AG09309 (cell line): ENCODE data around the gene NFIX.

ENCODE experiments used
- DNase-seq: peaks from one replicate; pipeline ENCODE4 v3.0.0-alpha.2; 2010; ENCODE audit warnings: low read depth
- H3K4me3 ChIP-seq: 2 replicates; pipeline ENCODE4 v1.5.1; 2011; ENCODE audit warnings: mild to moderate bottlenecking, low read depth, low read length, moderate library complexity; ENCODE audit not compliant: control insufficient read depth
- TF ChIP-seq, protein P1 (sequence below): IDR thresholded peaks from 2 replicates; pipeline ENCODE4 v1.5.1; 2011; ENCODE audit warnings: mild to moderate bottlenecking, low read depth, low read length, inconsistent platforms; ENCODE audit not compliant: insufficient read depth, control insufficient read depth; ENCODE audit errors: missing control alignments

NFIX gene

DNA sequence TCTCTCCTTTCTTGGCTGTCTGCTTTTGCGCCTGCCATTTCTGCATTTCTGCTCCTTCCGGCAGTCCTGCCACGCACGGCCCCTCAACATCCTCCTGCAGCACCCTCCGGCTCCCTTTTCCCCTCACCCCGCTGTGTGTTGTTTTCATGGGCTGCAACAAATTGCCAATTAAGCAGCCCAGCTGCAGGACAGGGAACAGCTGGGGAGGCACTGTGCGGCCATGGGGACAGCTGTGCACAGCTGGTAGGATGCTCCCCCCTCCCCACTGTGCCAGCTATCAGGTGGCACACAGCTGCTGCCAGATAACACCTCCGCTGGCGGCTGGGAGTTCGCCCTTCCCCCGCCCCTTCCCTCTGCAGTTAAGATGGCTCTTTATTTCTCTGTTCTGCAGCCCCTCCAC lies 82.0 kb downstream of the NFIX start:
- TF ChIP-seq, protein P1, sequence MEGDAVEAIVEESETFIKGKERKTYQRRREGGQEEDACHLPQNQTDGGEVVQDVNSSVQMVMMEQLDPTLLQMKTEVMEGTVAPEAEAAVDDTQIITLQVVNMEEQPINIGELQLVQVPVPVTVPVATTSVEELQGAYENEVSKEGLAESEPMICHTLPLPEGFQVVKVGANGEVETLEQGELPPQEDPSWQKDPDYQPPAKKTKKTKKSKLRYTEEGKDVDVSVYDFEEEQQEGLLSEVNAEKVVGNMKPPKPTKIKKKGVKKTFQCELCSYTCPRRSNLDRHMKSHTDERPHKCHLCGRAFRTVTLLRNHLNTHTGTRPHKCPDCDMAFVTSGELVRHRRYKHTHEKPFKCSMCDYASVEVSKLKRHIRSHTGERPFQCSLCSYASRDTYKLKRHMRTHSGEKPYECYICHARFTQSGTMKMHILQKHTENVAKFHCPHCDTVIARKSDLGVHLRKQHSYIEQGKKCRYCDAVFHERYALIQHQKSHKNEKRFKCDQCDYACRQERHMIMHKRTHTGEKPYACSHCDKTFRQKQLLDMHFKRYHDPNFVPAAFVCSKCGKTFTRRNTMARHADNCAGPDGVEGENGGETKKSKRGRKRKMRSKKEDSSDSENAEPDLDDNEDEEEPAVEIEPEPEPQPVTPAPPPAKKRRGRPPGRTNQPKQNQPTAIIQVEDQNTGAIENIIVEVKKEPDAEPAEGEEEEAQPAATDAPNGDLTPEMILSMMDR, result no peak
- H3K4me3 ChIP-seq, result no peak overlapping the region
- no peak for DNase-seq

DNA sequence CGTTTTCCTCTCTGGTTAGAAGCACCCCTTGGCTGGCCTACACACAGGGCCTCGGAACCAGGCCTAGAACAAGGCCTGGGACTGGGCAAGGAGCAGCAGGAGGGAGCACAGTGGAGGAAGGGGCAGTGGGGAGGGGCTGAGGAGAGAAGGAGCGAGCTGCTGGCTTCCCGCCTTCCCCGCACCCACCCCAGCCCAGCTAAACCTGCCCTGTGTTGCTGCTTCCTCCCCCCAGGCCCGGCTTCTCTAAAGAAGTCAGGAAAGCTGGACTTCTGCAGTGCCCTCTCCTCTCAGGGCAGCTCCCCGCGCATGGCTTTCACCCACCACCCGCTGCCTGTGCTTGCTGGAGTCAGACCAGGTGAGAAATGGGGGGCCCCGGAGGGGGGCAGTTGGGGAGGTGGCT lies 83.1 kb downstream of the NFIX start:
- TF ChIP-seq, protein P1, result no peak
- DNase-seq, result no peak
- no peak overlapping the region for H3K4me3 ChIP-seq

DNA sequence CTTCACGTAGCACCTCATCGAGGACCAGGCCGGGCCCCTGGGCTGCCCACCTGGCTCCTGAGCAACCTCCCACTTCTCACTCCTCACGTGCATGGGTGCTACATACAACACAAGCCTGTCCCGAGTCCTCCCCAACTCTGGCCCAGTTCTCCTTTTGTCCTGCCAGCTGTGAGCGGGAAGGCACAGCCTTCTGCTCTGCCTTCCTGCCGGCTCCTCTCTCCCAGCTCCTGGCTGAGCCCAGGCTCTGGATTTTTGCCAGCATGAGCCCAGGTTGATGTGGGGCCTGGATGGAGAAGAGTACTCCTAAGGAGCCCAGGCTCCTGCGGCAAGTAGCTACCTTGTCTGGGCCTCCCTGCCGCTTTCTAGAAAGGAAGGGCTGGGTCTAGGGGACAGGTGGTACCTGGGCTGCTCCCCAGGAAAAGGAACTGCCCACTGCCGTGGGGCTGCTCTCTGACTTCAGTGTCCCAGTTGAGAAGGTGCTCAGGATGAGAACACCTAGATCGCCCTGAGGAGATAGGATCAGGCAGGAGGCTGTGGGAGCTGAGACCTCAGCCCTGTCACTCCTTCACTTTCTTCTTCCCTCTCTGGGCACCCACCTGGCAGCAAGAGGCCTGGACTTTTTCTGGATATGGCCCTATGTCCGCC lies 83.7 kb downstream of the NFIX start:
- DNase-seq, result no peak
- TF ChIP-seq, protein P1, result no peak
- H3K4me3 ChIP-seq, result no peak overlapping the region

DNA sequence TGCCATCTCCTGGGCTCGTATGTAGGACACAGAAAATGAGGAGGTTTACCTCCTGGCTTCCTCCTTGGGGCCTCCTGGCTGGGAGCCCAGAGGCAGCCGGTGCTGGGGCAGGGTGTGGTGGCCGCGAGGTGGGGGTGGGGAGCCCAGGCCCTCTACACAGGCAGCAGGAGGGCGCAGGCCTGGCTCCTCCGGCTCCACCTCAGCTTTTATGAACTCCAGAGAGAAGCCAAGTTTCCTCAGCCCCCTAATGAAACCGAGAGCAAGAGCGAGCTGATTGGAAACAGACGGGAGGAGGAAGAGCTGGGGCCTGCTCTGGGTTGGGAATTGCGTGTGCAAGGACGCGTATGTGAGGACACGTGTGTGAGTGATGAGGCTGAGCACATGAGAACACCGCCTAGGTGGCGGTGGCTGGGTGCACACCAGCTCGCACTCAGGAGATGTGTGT lies 84.3 kb downstream of the NFIX start:
- no peak overlapping the region for H3K4me3 ChIP-seq
- TF ChIP-seq, protein P1, result no peak
- DNase-seq, result no peak

DNA sequence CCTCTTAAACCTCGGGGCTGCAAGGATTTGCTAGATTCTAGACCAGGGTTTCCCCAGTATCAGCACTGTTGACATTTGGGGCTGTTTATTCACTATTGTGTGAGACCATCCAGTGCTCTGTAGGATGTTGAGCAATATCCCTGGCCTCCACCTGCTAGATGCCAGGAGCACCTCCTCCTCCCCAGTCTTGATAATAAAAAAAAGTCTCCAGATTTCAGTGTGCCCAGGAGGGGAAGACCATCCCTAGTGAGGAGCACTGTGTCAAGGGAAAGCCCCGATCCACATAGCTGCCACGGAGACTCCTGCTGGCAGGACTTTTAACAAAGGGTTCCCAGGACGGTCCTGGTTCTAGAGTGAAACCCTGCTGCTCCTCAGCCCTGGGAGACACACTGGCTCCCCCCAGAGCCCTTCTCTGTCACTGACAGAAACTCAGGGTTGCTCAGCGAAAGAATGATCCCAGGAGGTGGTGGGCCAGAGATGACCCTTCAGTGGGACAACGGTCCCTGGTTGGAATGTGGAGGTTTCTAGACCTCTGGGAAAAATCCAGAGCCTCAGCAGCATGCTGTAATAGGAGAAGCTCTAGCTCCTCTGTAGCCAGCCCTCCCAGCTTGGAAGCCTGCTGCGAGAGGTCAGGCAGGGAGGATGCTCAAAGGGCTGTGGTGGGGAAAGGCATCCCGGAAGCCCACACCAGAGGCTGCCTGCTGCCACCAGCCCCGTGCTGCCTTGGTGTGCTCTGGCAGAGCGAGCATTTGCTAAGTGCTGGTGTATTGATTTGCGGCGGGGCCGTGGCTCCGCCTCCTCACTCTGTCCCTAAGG lies 87.1 kb downstream of the NFIX start:
- H3K4me3 ChIP-seq, result no peak overlapping the region
- no peak for DNase-seq
- TF ChIP-seq, protein P1, result peak; percentile 17

DNA sequence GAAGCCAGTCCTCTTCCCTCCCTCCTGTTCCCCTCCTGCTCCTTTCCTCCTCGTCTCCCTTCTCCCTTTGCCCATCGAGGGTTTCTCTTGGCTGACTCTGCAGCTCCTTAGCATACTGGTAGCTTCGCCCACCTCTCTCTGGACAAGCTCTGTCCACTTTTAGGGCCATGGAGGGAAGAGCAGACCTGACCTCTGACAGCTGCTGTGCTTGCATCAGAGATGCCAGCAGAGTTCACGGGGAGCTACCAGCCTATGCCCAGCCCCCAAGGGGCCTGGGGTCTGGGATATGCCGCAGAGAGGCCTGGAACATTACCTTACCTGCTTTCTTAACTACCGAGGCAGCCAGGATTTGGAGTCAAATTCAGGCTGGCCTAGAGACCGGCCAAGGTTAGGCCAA lies 87.7 kb downstream of the NFIX start:
- no peak overlapping the region for H3K4me3 ChIP-seq
- DNase-seq, result no peak
- TF ChIP-seq, protein P1, result no peak
